GM13977 (cell line): ENCODE measurements around the gene CAMTA1.

Source experiments
- DNase-seq: peaks from one replicate; pipeline ENCODE4 v3.0.0; 2012; ENCODE audit warnings: low spot score
- in situ Hi-C: fragments of 300-500 bp; cut with MboI; formaldehyde crosslinking; loops from one replicate; pipeline ENCODE4 v1.12.0; 2022; ENCODE audit warnings: low sequenced_read_pairs, low pct_unique_long_range_greater_than_20kb, mixed read lengths, inconsistent platforms; ENCODE audit not compliant: unreplicated experiment
- TF ChIP-seq, protein P1 (sequence below): IDR thresholded peaks from 2 replicates; pipeline ENCODE4 v1.5.1; 2012; ENCODE audit warnings: mild to moderate bottlenecking, control low read depth; ENCODE audit not compliant: insufficient read depth; ENCODE audit errors: extremely low read depth, missing control alignments

The CAMTA1 gene

DNA sequence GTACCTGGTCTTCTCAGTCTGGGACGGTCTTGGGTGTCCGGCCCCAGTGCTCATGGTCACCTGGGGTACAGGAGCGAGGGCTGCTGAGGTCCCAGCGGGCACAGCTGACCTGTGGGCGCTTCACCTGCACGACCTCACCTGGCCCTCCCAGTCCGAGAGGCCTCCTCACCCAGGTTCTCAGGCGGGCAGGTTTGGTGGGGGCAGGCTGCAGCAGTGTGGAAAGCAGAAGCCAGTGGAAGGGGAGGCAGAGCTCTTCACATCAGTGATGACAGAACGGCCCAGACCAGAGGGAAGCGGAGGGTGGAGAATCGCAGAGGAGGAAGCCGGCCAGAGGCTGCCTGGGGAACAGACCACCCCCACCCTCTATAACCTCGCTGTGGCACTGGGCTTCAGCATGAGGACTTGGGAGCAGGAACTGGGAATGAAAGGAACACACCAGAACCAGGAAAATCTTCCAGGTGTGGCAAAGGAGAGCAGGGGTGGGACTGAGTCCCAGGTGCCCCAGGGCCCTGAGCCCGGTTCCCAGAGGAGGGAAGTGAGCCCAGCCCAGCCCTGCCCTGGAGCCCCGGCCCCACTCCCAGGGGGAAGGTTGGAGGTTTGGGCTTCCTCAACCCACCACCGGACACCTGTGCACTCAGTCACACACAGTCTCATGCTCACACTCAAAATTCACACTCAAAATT lies 720.7 kb downstream of the CAMTA1 start:
- TF ChIP-seq, protein P1, sequence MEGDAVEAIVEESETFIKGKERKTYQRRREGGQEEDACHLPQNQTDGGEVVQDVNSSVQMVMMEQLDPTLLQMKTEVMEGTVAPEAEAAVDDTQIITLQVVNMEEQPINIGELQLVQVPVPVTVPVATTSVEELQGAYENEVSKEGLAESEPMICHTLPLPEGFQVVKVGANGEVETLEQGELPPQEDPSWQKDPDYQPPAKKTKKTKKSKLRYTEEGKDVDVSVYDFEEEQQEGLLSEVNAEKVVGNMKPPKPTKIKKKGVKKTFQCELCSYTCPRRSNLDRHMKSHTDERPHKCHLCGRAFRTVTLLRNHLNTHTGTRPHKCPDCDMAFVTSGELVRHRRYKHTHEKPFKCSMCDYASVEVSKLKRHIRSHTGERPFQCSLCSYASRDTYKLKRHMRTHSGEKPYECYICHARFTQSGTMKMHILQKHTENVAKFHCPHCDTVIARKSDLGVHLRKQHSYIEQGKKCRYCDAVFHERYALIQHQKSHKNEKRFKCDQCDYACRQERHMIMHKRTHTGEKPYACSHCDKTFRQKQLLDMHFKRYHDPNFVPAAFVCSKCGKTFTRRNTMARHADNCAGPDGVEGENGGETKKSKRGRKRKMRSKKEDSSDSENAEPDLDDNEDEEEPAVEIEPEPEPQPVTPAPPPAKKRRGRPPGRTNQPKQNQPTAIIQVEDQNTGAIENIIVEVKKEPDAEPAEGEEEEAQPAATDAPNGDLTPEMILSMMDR: no peak
- in situ Hi-C loops: no loop called here
- DNase-seq: no peak

DNA sequence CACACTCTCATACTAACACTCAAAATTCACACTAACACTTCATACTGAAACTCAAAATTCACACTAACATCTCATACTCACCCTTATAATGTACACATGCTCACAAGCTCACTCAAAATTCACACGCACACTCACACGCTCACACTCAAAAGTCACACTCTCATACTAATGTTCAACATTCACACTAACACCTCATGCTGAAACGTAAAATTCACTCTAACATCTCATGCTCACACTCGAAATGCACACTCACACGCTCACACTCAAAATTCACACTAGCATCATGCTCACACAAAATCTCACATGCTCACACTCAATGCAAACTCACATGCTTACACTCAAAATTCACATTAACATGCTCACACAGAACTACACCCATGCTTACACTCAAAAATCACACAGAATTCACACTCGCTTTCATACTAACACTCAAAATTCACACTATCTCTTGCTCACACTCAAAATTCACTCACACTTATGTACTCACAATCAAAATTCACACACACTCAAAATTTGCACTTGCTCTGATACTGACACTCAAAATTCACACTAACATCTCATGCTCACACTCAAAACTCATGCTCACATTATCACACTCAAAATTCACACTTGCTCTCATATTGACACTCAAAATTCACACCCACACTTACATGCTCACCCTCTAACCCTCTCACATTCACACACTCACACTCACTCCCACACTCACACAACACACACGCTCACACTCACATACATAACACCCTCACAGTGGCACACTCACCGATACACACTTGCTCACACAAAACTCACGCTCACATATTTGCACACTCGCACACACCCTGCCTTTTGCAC lies 721.4 kb downstream of the CAMTA1 start:
- no peak for DNase-seq
- TF ChIP-seq, protein P1: no peak
- in situ Hi-C loops: no loop called here

DNA sequence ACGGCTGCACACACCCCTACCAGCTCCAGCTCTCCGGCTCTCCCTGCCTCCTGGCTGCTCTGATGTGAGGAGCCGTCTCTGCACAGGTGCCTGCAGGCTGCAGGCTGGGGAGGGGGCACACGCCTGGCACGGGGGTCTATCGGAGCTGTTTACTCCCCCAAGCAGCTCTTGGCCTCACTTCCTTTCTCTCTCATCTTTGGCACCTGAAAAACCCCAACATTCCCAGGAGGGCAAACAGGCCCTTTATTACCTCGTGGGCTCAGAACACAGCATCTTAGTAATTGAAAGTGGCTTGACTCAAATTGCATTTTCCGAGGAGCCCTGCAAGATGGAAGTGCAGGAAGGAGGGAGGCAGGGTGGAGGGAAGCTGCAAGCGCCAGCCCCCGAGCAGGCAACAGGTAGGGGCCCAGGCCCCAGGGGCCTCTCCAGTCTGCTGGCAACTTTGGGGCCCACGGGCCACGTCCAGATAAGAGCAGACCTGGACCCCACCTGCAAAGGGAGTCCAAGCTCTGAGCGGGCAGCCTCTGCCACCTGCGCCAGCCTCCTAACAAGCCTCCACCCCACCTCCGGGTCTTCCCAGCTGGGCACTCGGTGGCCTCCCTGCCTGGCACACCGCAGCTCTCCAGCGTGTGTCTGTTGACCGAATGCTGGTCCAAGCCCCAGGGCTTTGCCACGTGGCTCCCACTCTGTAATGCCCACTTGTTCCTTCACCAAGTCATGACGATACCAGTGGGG lies 722.2 kb downstream of the CAMTA1 start:
- in situ Hi-C loops: no loop called here
- no peak for DNase-seq
- TF ChIP-seq, protein P1: no peak

DNA sequence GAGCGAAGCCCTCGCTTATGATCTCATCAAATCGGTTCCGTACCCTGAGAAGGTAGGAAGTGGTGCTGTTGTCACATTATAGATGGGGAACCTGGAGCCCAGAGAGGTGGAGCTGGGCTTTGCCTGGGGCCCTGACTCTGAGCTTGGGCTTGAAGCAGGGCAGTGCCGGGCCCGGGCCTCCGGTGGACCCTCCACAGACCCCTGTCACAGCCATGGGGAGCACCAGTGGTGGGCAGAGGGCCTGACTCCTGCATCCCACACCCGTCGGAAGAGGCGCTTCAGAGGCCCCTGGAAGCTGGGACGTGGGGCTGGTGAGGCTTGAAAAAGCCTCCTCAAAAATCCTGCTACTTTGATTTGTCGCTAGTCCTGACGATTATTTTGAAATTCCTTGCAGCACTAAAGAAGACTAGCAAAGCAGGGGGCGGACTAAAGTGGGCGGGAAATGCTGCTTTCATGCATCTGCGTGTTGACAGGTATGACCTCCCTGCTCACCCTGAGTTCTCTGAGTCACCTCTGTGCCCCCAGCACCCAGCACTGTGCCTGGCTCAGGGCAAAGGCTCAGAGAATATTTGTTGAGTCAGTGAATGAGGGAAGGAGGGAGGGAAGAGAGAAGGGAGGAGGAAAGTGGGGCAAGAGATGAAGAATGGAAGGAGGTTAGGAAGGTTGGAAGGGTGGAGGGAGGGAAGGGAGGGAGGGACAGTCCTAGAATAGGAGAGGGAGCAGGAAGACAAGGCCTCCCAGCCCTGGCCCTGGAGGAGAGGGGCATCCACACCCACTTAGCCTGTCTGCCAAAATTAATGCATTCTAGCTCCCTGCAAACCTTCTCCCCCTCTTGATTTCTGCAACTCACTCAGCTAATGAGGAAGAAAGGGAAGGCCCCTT lies 723.0 kb downstream of the CAMTA1 start:
- DNase-seq: no peak
- in situ Hi-C loops: no loop called here
- TF ChIP-seq, protein P1: no peak

DNA sequence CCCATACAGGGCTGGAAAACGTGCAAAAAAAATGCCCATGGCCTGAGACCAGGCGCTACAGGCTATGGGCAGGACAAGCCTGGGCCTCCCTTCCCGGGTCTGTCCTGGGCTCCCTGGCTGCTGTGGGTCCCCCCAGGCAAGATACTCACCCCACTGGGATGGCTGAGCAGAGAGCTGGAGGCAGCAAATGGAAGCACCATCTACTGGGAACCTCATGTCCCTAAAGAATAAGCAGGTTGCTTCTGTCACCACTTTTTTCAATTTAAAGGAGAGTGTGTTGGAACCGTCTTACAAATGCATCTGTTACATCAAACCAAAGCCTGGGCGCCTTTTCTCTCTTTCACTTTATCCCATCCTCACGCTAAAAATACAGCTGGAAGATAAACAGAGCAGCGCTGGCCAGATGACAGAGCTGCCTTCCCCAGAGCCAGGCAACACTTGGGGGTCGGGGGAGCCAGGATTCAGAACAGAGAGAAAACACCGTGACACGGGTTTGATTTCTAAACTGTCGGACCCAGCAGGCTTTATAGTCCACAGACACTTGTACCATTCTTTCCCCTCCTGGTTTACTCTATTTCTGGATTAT lies 723.8 kb downstream of the CAMTA1 start:
- DNase-seq: no peak
- TF ChIP-seq, protein P1: no peak
- in situ Hi-C loops: no loop called here
